ENCODE measurements around the gene CCNL2.

- peak; percentile 46 for TF ChIP-seq CTCF (conservative IDR thresholded peaks at IDR 0.05; ENCODE audit: low read depth, low read length)
- TF ChIP-seq EZH2 (IDR thresholded peaks at IDR 0.05; ENCODE audit: borderline replicate concordance, low read depth, low read length, poor library complexity, severe bottlenecking): no peak
Measured at GRCh38 chr1:1344655-1345361, 54.3 kb downstream of the CCNL2 start.
